Esophagus squamous epithelium (tissue), 5 donors: ENCODE results near the gene STAP2. TPM values are rescaled to one million over a fixed set of nuclear protein-coding genes. Genes with fewer than 3 reads are reported as not detected.

ENCODE experiments used
- DNase-seq: peaks from one replicate; lab custom pipeline; 2025; lab: John Stamatoyannopoulos, UW
- H3K27ac ChIP-seq, 4 donors: fragments of 200-600 bp; sonication (generic); one replicate each; pipeline ENCODE4 v1.5.1; 2016 to 2019; ENCODE audit warnings: mild to moderate bottlenecking in 1 of 4
- H3K27me3 ChIP-seq, 4 donors: fragments of 200-600 bp; sonication (generic); 1 replicate in 3 of 4; 2 replicates in 1 of 4; pipeline versions ENCODE4 v1.5.1 to v1.6.0; 2017 to 2021; ENCODE audit warnings: antibody characterized with exemption in 1 of 4
- H3K36me3 ChIP-seq, 3 donors: fragments of 200-600 bp; sonication (generic); one replicate each; pipeline ENCODE4 v1.5.1; 2016 to 2019
- H3K4me1 ChIP-seq, 3 donors: fragments of 200-600 bp; sonication (generic); one replicate each; pipeline ENCODE4 v1.5.1; 2017 to 2019
- H3K4me3 ChIP-seq, 4 donors: fragments of 200-600 bp; sonication (generic); 1 replicate in 3 of 4; 2 replicates in 1 of 4; pipeline ENCODE4 v1.5.1; 2016 to 2019; ENCODE audit warnings: mild to moderate bottlenecking in 2 of 4, moderate library complexity in 1 of 4
- H3K9me3 ChIP-seq, 3 donors: fragments of 200-600 bp; sonication (generic); one replicate each; pipeline ENCODE4 v1.5.1; 2016 to 2019
- POLR2A ChIP-seq, 4 donors: fragments of 450-650 bp; IDR thresholded peaks; one replicate each; pipeline ENCODE4 v1.6.1; 2017; ENCODE audit warnings: antibody characterized with exemption in 4 of 4, mild to moderate bottlenecking in 4 of 4, moderate library complexity in 3 of 4
- WGBS, 2 donors: methylation state at CpG; one replicate each; pipeline ENCODE4 v1.1.5; 2018; 5-methylcytosine and 5-hydroxymethylcytosine counted together
- intact Hi-C: fragments of 100-400 bp; cut with DNase I; formaldehyde crosslinking; loops from one replicate; pipeline ENCODE4 v1.15.0; 2022
- total RNA-seq, 4 donors: library from RNA; depleted of rRNA; stranded (reverse); fragments of >200 nt; gene quantifications; one replicate each; pipeline ENCODE4 v1.1.0, GENCODE V29; 2016
- TF ChIP-seq, protein P1 (sequence below), 6 experiments: fragments of 450-650 bp in 4 of 6; fragments of 200-600 bp in 2 of 6; sonication (generic) in 2 of 6; IDR thresholded peaks; one replicate each; pipeline ENCODE4 v1.5.1; 2016 to 2019; ENCODE audit warnings: antibody characterized with exemption in 6 of 6, mild to moderate bottlenecking in 4 of 6, moderate library complexity in 4 of 6
- donor health status: DM: yes; HTN: yes; CAD: no.

Gene STAP2
- total RNA-seq, 4 donors from 2014 or later, result 61.4 to 131 (median 82.5) TPM

GRCh38 chr19:4327252-4327876 is 11.3 kb downstream of the STAP2 start:
- H3K4me1 ChIP-seq, result peaks cover 11 to 28% (median 15%) of the 10 kb centered on the region in 3 donors
- intact Hi-C loops, result no loop called here
- peak; percentile 50 for DNase-seq
- peaks cover 0 to 30% (median 0%) of the 10 kb centered on the region in 4 donors for H3K27me3 ChIP-seq
- peaks cover 0 to 69% (median 0%) of the 10 kb centered on the region in 3 donors for H3K36me3 ChIP-seq
- no peak for TF ChIP-seq POLR2A (IDR thresholded peaks at IDR 0.05)
- TF ChIP-seq, protein P1, sequence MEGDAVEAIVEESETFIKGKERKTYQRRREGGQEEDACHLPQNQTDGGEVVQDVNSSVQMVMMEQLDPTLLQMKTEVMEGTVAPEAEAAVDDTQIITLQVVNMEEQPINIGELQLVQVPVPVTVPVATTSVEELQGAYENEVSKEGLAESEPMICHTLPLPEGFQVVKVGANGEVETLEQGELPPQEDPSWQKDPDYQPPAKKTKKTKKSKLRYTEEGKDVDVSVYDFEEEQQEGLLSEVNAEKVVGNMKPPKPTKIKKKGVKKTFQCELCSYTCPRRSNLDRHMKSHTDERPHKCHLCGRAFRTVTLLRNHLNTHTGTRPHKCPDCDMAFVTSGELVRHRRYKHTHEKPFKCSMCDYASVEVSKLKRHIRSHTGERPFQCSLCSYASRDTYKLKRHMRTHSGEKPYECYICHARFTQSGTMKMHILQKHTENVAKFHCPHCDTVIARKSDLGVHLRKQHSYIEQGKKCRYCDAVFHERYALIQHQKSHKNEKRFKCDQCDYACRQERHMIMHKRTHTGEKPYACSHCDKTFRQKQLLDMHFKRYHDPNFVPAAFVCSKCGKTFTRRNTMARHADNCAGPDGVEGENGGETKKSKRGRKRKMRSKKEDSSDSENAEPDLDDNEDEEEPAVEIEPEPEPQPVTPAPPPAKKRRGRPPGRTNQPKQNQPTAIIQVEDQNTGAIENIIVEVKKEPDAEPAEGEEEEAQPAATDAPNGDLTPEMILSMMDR (IDR thresholded peaks at IDR 0.05), result no peak
- H3K9me3 ChIP-seq, result peaks cover 0 to 2% (median 0%) of the 10 kb centered on the region in 3 donors
- peak overlapping the region; percentile 20 to 64 (median 36) for H3K4me3 ChIP-seq
- H3K27ac ChIP-seq, result peak overlapping the region in 3 of 4 donors; percentile 34 to 59 (median 38)
- WGBS, 2 donors, result 20 to 34% methylated on average over 2 to 12 of the region's 30 CpGs

GRCh38 chr19:4326837-4327251 is 11.8 kb downstream of the STAP2 start:
- TF ChIP-seq POLR2A (IDR thresholded peaks at IDR 0.05), result no peak
- TF ChIP-seq, protein P1 (IDR thresholded peaks at IDR 0.05), result no peak
- WGBS, 2 donors, result 20 to 54% methylated on average over 12 to 17 of the region's 33 CpGs
- Histone ChIP-seq H3K9me3 (peaks cover 0 to 3% (median 0%) of the 10 kb centered on the region in 3 donors), H3K4me1 (peaks cover 11 to 28% (median 15%) of the 10 kb centered on the region in 3 donors), H3K27me3 (peaks cover 0 to 30% (median 0%) of the 10 kb centered on the region in 4 donors), H3K4me3 (peak overlapping the region in 1 of 4 donors; percentile 64), H3K36me3 (peaks cover 0 to 68% (median 0%) of the 10 kb centered on the region in 3 donors), H3K27ac (no peak overlapping the region)
- intact Hi-C loops, result no loop called here
- DNase-seq, result no peak

DNA sequence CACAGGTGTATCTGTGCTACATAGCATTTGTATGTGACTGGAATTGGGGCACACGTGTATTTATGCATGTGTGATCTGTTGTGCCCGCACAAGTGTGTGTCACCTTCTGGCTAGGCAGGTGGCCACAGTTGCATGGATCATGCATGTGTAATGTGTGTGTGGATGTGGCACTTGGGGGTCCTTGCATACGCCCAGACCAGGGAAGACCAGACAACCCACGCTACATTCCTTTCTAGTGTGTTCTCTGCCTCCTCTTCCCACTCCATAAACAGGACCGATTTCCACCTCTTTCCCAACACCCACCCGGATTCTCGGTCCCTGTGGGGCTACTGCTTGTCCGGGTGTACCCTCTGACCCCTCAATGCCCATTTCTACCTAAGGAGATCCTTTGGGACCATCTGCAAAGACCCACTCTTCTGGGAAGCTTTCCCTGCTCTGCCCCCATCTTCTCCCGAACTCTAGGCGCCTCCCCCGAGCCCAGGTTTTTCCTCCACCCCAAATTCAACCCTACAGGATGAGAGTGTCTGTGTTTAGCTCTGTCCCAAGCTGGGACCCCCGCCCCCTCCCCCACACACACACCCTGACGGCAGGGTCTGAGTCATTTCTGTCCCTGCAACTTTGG is 12.3 kb downstream of the STAP2 start:
- 65 to 76% methylated on average over 11 to 13 of the region's 13 CpGs for WGBS, 2 donors
- Histone ChIP-seq H3K27me3 (peaks cover 0 to 30% (median 0%) of the 10 kb centered on the region in 4 donors), H3K4me1 (peaks cover 11 to 28% (median 15%) of the 10 kb centered on the region in 3 donors), H3K27ac (no peak overlapping the region), H3K36me3 (peaks cover 0 to 63% (median 0%) of the 10 kb centered on the region in 3 donors), H3K4me3 (peak overlapping the region in 1 of 4 donors; percentile 64), H3K9me3 (peaks cover 0 to 3% (median 0%) of the 10 kb centered on the region in 3 donors)
- no peak for DNase-seq
- no peak for TF ChIP-seq POLR2A (IDR thresholded peaks at IDR 0.05)
- TF ChIP-seq, protein P1 (IDR thresholded peaks at IDR 0.05), result no peak
- intact Hi-C loops, result no loop called here

- intact Hi-C loops, result no loop called here
- H3K4me1 ChIP-seq, result peaks cover 11 to 27% (median 15%) of the 10 kb centered on the region in 3 donors
- DNase-seq, result no peak
- H3K27me3 ChIP-seq, result peaks cover 0 to 30% (median 0%) of the 10 kb centered on the region in 4 donors
- H3K27ac ChIP-seq, result no peak overlapping the region
- 85 to 87% methylated on average over 5 to 7 of the region's 12 CpGs for WGBS, 2 donors
- H3K36me3 ChIP-seq, result peaks cover 0 to 42% (median 0%) of the 10 kb centered on the region in 3 donors
- TF ChIP-seq, protein P1 (IDR thresholded peaks at IDR 0.05), result no peak
- no peak for TF ChIP-seq POLR2A (IDR thresholded peaks at IDR 0.05)
- H3K9me3 ChIP-seq, result peaks cover 0 to 3% (median 0%) of the 10 kb centered on the region in 3 donors
- H3K4me3 ChIP-seq, result no peak overlapping the region
Measured at GRCh38 chr19:4324228-4324627, 14.4 kb downstream of the STAP2 start.

GRCh38 chr19:4323692-4324091 is 14.9 kb downstream of the STAP2 start:
- peaks cover 0 to 3% (median 0%) of the 10 kb centered on the region in 3 donors for H3K9me3 ChIP-seq
- no peak for DNase-seq
- H3K27ac ChIP-seq, result no peak overlapping the region
- WGBS, 2 donors, result 100% methylated on average over 3 of the region's 9 CpGs; no CpG with 5 or more reads in 1 of the 2 donors
- intact Hi-C loops, result no loop called here
- peaks cover 0 to 24% (median 0%) of the 10 kb centered on the region in 4 donors for H3K27me3 ChIP-seq
- peaks cover 0 to 38% (median 0%) of the 10 kb centered on the region in 3 donors for H3K36me3 ChIP-seq
- no peak overlapping the region for H3K4me3 ChIP-seq
- H3K4me1 ChIP-seq, result peaks cover 11 to 22% (median 15%) of the 10 kb centered on the region in 3 donors
- no peak for TF ChIP-seq POLR2A (IDR thresholded peaks at IDR 0.05)
- TF ChIP-seq, protein P1 (IDR thresholded peaks at IDR 0.05), result no peak
